Prostate gland (tissue), 2 donors: ENCODE results near the gene KDM4B. TPM values are rescaled to one million over a fixed set of nuclear protein-coding genes. Genes with fewer than 3 reads are reported as not detected.

Source experiments
- DNase-seq: peaks from one replicate; pipeline ENCODE4 v3.0.0-alpha.2; 2019; ENCODE audit warnings: low spot score
- H3K27ac ChIP-seq, 2 donors: fragments of 200-600 bp; sonication (generic); 2 replicates each; pipeline ENCODE4 v1.5.1; 2017 to 2019
- H3K27me3 ChIP-seq: fragments of 200-600 bp; sonication (generic); replicated peaks from 2 replicates; pipeline ENCODE4 v1.5.1; 2019; ENCODE audit not compliant: insufficient read depth
- H3K36me3 ChIP-seq, 2 donors: fragments of 200-600 bp; sonication (generic); 1 replicate in 1 of 2; 2 replicates in 1 of 2; pipeline versions ENCODE4 v1.5.1 to v1.8.1; 2017 to 2019
- H3K4me1 ChIP-seq: fragments of 200-600 bp; sonication (generic); replicated peaks from 2 replicates; pipeline ENCODE4 v1.5.1; 2019
- H3K4me3 ChIP-seq, 2 donors: fragments of 200-600 bp; sonication (generic); 2 replicates each; pipeline ENCODE4 v1.5.1; 2017 to 2019
- H3K9me3 ChIP-seq: fragments of 200-600 bp; sonication (generic); 2 replicates; pipeline ENCODE4 v1.5.1; 2017
- CTCF ChIP-seq, 4 experiments: fragments of 200-600 bp in 2 of 4; fragments of 450-650 bp in 2 of 4; sonication (generic) in 2 of 4; IDR thresholded peaks; 1 replicate in 3 of 4; 2 replicates in 1 of 4; pipeline ENCODE4 v1.5.1; 2016 to 2019; ENCODE audit warnings: antibody characterized with exemption in 4 of 4, mild to moderate bottlenecking in 2 of 4, moderate library complexity in 2 of 4
- POLR2A ChIP-seq: fragments of 450-650 bp; IDR thresholded peaks from one replicate; pipeline ENCODE4 v1.6.1; 2016; ENCODE audit warnings: antibody characterized with exemption, mild to moderate bottlenecking
- POLR2AphosphoS5 ChIP-seq: sonication (generic); formaldehyde crosslinking; IDR thresholded peaks from one replicate; pipeline ENCODE4 v1.6.1; 2017; ENCODE audit warnings: antibody characterized with exemption
- WGBS: methylation state at CpG from one replicate; pipeline ENCODE4 v1.1.5; 2018; 5-methylcytosine and 5-hydroxymethylcytosine counted together
- intact Hi-C: fragments of 100-400 bp; cut with DNase I; formaldehyde crosslinking; loops from one replicate; pipeline ENCODE4 v1.14.2; 2022
- total RNA-seq, 2 donors: library from RNA; depleted of rRNA; stranded (reverse); fragments of >200 nt; gene quantifications; one replicate each; pipeline ENCODE4 v1.1.0, GENCODE V29; 2016

The KDM4B gene
- total RNA-seq, 2 donors from 2014 or later, result 74.6 to 136 TPM

- Histone ChIP-seq H3K27ac (no peak overlapping the region), H3K4me1 (peaks cover 31% of the 10 kb centered on the region), H3K4me3 (no peak overlapping the region), H3K9me3 (no peaks in the 10 kb centered on the region), H3K27me3 (no peaks in the 10 kb centered on the region), H3K36me3 (no peaks in the 10 kb centered on the region)
- 74% methylated on average over 16 of the region's 16 CpGs for WGBS
- intact Hi-C loops, result loop anchor here (5.0 kb wide), 1 partner anchor 82 kb away; no protein-coding TSS in a partner anchor
- DNase-seq, result no peak
- TF ChIP-seq POLR2AphosphoS5 (no peak), POLR2A (no peak)
Observed at GRCh38 chr19:5050067-5050656, 81.2 kb downstream of the KDM4B start.

- no peak overlapping the region for H3K4me3 ChIP-seq
- no peaks in the 10 kb centered on the region for H3K36me3 ChIP-seq
- H3K9me3 ChIP-seq, result no peaks in the 10 kb centered on the region
- TF ChIP-seq POLR2AphosphoS5 (no peak), POLR2A (no peak), CTCF (IDR thresholded peaks at IDR 0.05) (no peak)
- intact Hi-C loops, result loop anchor here (5.0 kb wide), 1 partner anchor 81 kb away; no protein-coding TSS in a partner anchor
- no peak for DNase-seq
- H3K27me3 ChIP-seq, result no peaks in the 10 kb centered on the region
- H3K4me1 ChIP-seq, result peaks cover 26% of the 10 kb centered on the region
- WGBS, result 92% methylated on average over 16 of the region's 16 CpGs
- H3K27ac ChIP-seq, result no peak overlapping the region
Observed at GRCh38 chr19:5050905-5051304, 82.0 kb downstream of the KDM4B start.

GRCh38 chr19:5051619-5052018 lies 82.7 kb downstream of the KDM4B start:
- TF ChIP-seq POLR2AphosphoS5, result no peak
- TF ChIP-seq CTCF (IDR thresholded peaks at IDR 0.05), result no peak
- no peak for TF ChIP-seq POLR2A
- 90% methylated on average over 16 of the region's 16 CpGs for WGBS
- peaks cover 21% of the 10 kb centered on the region for H3K4me1 ChIP-seq
- no peaks in the 10 kb centered on the region for H3K27me3 ChIP-seq
- H3K4me3 ChIP-seq, result no peak overlapping the region
- no peak for DNase-seq
- no peaks in the 10 kb centered on the region for H3K9me3 ChIP-seq
- no peak overlapping the region for H3K27ac ChIP-seq
- H3K36me3 ChIP-seq, result no peaks in the 10 kb centered on the region
- intact Hi-C loops, result loop anchor here (5.0 kb wide), 1 partner anchor 81 kb away; no protein-coding TSS in a partner anchor

- no peaks in the 10 kb centered on the region for H3K36me3 ChIP-seq
- no peak overlapping the region for H3K4me3 ChIP-seq
- no peak for TF ChIP-seq CTCF (IDR thresholded peaks at IDR 0.05)
- TF ChIP-seq POLR2AphosphoS5, result no peak
- no peak for TF ChIP-seq POLR2A
- H3K4me1 ChIP-seq, result peaks cover 12% of the 10 kb centered on the region
- H3K9me3 ChIP-seq, result no peaks in the 10 kb centered on the region
- intact Hi-C loops, result loop anchor here (5.0 kb wide), 1 partner anchor 80 kb away; no protein-coding TSS in a partner anchor
- H3K27ac ChIP-seq, result no peak overlapping the region
- WGBS, result 97% methylated on average over 4 of the region's 13 CpGs
- no peak for DNase-seq
- H3K27me3 ChIP-seq, result no peaks in the 10 kb centered on the region
Observed at GRCh38 chr19:5052515-5052914, 83.6 kb downstream of the KDM4B start.

GRCh38 chr19:5052945-5053485 lies 84.1 kb downstream of the KDM4B start:
- Histone ChIP-seq H3K4me3 (no peak overlapping the region), H3K9me3 (no peaks in the 10 kb centered on the region), H3K4me1 (peaks cover 8% of the 10 kb centered on the region), H3K36me3 (no peaks in the 10 kb centered on the region), H3K27ac (no peak overlapping the region), H3K27me3 (no peaks in the 10 kb centered on the region)
- intact Hi-C loops, result loop anchor here (5.0 kb wide), 1 partner anchor 79 kb away; no protein-coding TSS in a partner anchor
- WGBS, result 95% methylated on average over 16 of the region's 16 CpGs
- TF ChIP-seq POLR2A (no peak), CTCF (IDR thresholded peaks at IDR 0.05) (no peak), POLR2AphosphoS5 (no peak)
- no peak for DNase-seq
